ENCODE results near the gene PRAME. TPM values are rescaled to one million over a fixed set of nuclear protein-coding genes. Genes with fewer than 3 reads are reported as not detected.
"Not testable (repeated sequence)": the region's sequence is repeated elsewhere in the genome, so short reads cannot be mapped to it uniquely, and the experiment has no call there.

The PRAME gene
- total RNA-seq, 1 donor from 2014 or later = not detected

- TF ChIP-seq CTCF (IDR thresholded peaks at IDR 0.05; ENCODE audit: unreplicated experiment) = no peak
- Mint-ChIP-seq H3K4me3 (ENCODE audit: low read depth) (no peak overlapping the region), H3K36me3 (ENCODE audit: insufficient read depth) (no peaks in the 10 kb centered on the region), H3K27me3 (peaks cover 81% of the 10 kb centered on the region), H3K4me1 (ENCODE audit: low read depth) (no peaks in the 10 kb centered on the region), H3K9me3 (ENCODE audit: low read depth) (no peaks in the 10 kb centered on the region), H3K27ac (no peak overlapping the region)
- DNase-seq (ENCODE audit: low spot score, unreplicated experiment) = no peak
Observed at GRCh38 chr22:22587577-22588188, 28.6 kb upstream of the PRAME start.

GRCh38 chr22:22584722-22585121 is 25.7 kb upstream of the PRAME start:
- no peak overlapping the region for H3K27ac Mint-ChIP-seq
- H3K4me3 Mint-ChIP-seq (ENCODE audit: low read depth) = no peak overlapping the region
- peaks cover 76% of the 10 kb centered on the region for H3K27me3 Mint-ChIP-seq

GRCh38 chr22:22583030-22583429 is 24.0 kb upstream of the PRAME start:
- H3K4me1 Mint-ChIP-seq (ENCODE audit: low read depth) = no peaks in the 10 kb centered on the region
- H3K4me3 Mint-ChIP-seq (ENCODE audit: low read depth) = no peak overlapping the region
- H3K27me3 Mint-ChIP-seq = peaks cover 66% of the 10 kb centered on the region
- H3K27ac Mint-ChIP-seq = no peak overlapping the region
- no peak for DNase-seq (ENCODE audit: low spot score, unreplicated experiment)
- H3K36me3 Mint-ChIP-seq (ENCODE audit: insufficient read depth) = no peaks in the 10 kb centered on the region
- TF ChIP-seq CTCF (IDR thresholded peaks at IDR 0.05; ENCODE audit: unreplicated experiment) = no peak
- H3K9me3 Mint-ChIP-seq (ENCODE audit: low read depth) = no peaks in the 10 kb centered on the region

More at GRCh38 chr22:22584722-22585121, 25.7 kb upstream of the PRAME start:
- no peaks in the 10 kb centered on the region for H3K4me1 Mint-ChIP-seq (ENCODE audit: low read depth)
- DNase-seq (ENCODE audit: low spot score, unreplicated experiment) = no peak
- no peaks in the 10 kb centered on the region for H3K9me3 Mint-ChIP-seq (ENCODE audit: low read depth)
- TF ChIP-seq CTCF (IDR thresholded peaks at IDR 0.05; ENCODE audit: unreplicated experiment) = no peak
- no peaks in the 10 kb centered on the region for H3K36me3 Mint-ChIP-seq (ENCODE audit: insufficient read depth)

- not testable (repeated sequence) for DNase-seq (ENCODE audit: low spot score, unreplicated experiment); H3K36me3 Mint-ChIP-seq (ENCODE audit: insufficient read depth); H3K9me3 Mint-ChIP-seq (ENCODE audit: low read depth); H3K4me3 Mint-ChIP-seq (ENCODE audit: low read depth); H3K4me1 Mint-ChIP-seq (ENCODE audit: low read depth); H3K27ac Mint-ChIP-seq
- H3K27me3 Mint-ChIP-seq = peaks cover 69% of the 10 kb centered on the region
Observed at GRCh38 chr22:22581524-22581923, 22.5 kb upstream of the PRAME start.

GRCh38 chr22:22579869-22580604 is 21.0 kb upstream of the PRAME start:
- H3K36me3 Mint-ChIP-seq (ENCODE audit: insufficient read depth) = no peaks in the 10 kb centered on the region
- no peak overlapping the region for H3K4me3 Mint-ChIP-seq (ENCODE audit: low read depth)
- H3K9me3 Mint-ChIP-seq (ENCODE audit: low read depth) = no peaks in the 10 kb centered on the region
- peaks cover 68% of the 10 kb centered on the region for H3K27me3 Mint-ChIP-seq
- no peaks in the 10 kb centered on the region for H3K4me1 Mint-ChIP-seq (ENCODE audit: low read depth)
- DNase-seq (ENCODE audit: low spot score, unreplicated experiment) = no peak
- no peak for TF ChIP-seq CTCF (IDR thresholded peaks at IDR 0.05; ENCODE audit: unreplicated experiment)
- H3K27ac Mint-ChIP-seq = no peak overlapping the region

Measured in progenitor cell of endocrine pancreas (in vitro differentiated cells).